Ascending aorta (tissue), 2 donors: Measurements from ENCODE around the gene MBNL2. TPM values are rescaled to one million over a fixed set of nuclear protein-coding genes. Genes with fewer than 3 reads are reported as not detected.

Experiments used
- DNase-seq, 2 donors: peaks; one replicate each; pipeline ENCODE4 v3.0.0-alpha.2; 2019; ENCODE audit warnings: low spot score in 2 of 2
- H3K27ac ChIP-seq, 2 donors: fragments of 200-600 bp; sonication (generic); one replicate each; pipeline ENCODE4 v1.5.1; 2016 to 2017; ENCODE audit warnings: mild to moderate bottlenecking in 1 of 2
- H3K27me3 ChIP-seq: fragments of 200-600 bp; sonication (generic); one replicate; pipeline ENCODE4 v1.5.1; 2017
- H3K36me3 ChIP-seq, 2 donors: fragments of 200-600 bp; sonication (generic); one replicate each; pipeline ENCODE4 v1.5.1; 2016
- H3K4me1 ChIP-seq, 2 donors: fragments of 200-600 bp; sonication (generic); one replicate each; pipeline ENCODE4 v1.5.1; 2016 to 2017; ENCODE audit warnings: mild to moderate bottlenecking in 1 of 2
- H3K4me3 ChIP-seq, 2 donors: fragments of 200-600 bp; sonication (generic); one replicate each; pipeline ENCODE4 v1.5.1; 2016 to 2017; ENCODE audit warnings: mild to moderate bottlenecking in 1 of 2
- H3K9me3 ChIP-seq, 2 donors: fragments of 200-600 bp; sonication (generic); one replicate each; pipeline ENCODE4 v1.5.1; 2016
- CTCF ChIP-seq, 3 experiments: fragments of 200-600 bp in 2 of 3; fragments of 450-650 bp in 1 of 3; sonication (generic) in 2 of 3; IDR thresholded peaks; one replicate each; pipeline ENCODE4 v1.5.1; 2016 to 2019; ENCODE audit warnings: antibody characterized with exemption in 3 of 3, mild to moderate bottlenecking in 1 of 3, moderate library complexity in 1 of 3
- intact Hi-C: fragments of 100-400 bp; cut with DNase I; formaldehyde crosslinking; loops from one replicate; pipeline ENCODE4 v1.15.1; 2023
- total RNA-seq: library from RNA; depleted of rRNA; stranded (reverse); fragments of >200 nt; gene quantifications from one replicate; pipeline ENCODE4 v1.1.0, GENCODE V29; 2016

MBNL2 gene
- total RNA-seq, 1 donor from 2014 or later = 38.7 TPM

DNA sequence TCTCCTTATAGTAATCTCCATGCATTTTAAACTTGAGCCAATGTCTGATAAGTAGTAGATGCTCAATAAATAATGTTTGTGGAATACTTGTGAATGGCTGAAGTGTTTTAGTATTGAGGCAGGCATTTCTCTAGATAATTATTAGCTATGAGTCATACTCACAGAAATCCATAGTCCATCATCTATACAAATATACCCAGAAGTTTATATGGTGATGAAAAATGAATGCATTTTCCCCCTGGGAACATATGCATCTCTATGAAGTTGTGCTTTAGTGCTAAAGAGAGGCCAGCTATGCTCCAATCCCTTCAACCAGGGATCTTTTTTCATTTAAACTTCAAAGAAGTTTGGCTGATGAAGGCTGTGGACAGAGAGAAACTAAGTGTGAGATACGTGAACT lies 17.2 kb downstream of the MBNL2 start:
- H3K9me3 ChIP-seq = no peaks in the 10 kb centered on the region
- H3K36me3 ChIP-seq = no peaks in the 10 kb centered on the region
- TF ChIP-seq CTCF (IDR thresholded peaks at IDR 0.05) = no peak
- H3K27me3 ChIP-seq = no peaks in the 10 kb centered on the region
- H3K27ac ChIP-seq = peak overlapping the region in 1 of 2 donors; percentile 56
- H3K4me1 ChIP-seq = peaks cover under 1 to 61% of the 10 kb centered on the region in 2 donors
- intact Hi-C loops = no loop called here
- H3K4me3 ChIP-seq = no peak overlapping the region
- no peak for DNase-seq

GRCh38 chr13:97239943-97240787 lies 18.0 kb downstream of the MBNL2 start:
- peaks cover 5 to 64% of the 10 kb centered on the region in 2 donors for H3K4me1 ChIP-seq
- TF ChIP-seq CTCF (IDR thresholded peaks at IDR 0.05) = no peak
- no peaks in the 10 kb centered on the region for H3K27me3 ChIP-seq
- peak overlapping the region; percentile 25 to 56 for H3K27ac ChIP-seq
- H3K36me3 ChIP-seq = no peaks in the 10 kb centered on the region
- no peak for DNase-seq
- H3K4me3 ChIP-seq = no peak overlapping the region
- intact Hi-C loops = no loop called here
- H3K9me3 ChIP-seq = no peaks in the 10 kb centered on the region

DNA sequence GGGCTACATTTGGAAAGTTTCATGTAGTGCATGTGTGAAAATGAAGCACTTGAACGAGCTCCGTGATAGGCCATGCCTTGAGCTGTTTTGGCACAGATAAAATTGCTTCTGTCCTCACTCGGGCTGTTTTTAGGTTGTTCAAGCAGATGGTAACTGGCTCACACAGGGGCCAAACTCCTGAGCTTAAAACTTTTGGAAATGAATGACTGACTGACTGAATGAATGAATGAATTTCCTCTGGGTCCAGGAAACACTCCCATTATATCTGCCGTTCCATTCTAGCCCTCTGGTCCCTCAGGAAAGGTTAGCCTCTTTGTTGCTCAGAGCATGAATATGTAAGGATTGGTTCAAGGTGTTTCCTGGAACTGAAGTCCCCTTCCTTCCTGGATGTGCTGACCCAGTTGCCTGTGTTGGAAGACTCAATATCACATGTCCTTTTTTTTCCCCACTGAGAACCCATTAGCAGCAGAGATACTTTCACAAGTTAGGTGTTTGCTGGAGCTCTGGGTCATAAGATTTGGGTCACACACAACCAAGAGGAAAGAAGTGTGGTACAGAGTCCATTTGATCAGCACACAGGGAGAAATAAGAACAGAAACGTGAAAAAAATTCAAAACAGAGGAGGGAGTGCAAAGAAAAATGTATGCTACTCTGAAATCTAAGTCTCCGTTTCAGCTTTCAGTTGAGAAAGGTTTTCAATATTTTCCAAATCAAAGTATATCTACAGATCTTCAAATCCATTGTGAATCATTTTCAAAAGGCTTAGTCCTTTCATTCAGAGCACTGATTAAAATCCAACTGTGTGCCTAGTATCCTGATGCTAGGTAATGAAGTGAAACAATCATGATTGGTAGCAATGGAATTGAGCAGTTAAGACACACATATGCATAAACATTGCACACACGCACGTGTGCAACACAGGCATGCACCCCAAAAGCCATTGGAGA lies 18.9 kb downstream of the MBNL2 start:
- no peak for TF ChIP-seq CTCF (IDR thresholded peaks at IDR 0.05)
- Histone ChIP-seq H3K4me1 (peaks cover 5 to 67% of the 10 kb centered on the region in 2 donors), H3K9me3 (no peaks in the 10 kb centered on the region), H3K36me3 (no peaks in the 10 kb centered on the region), H3K27ac (peak overlapping the region; percentile 56 to 73), H3K4me3 (no peak overlapping the region), H3K27me3 (no peaks in the 10 kb centered on the region)
- DNase-seq = no peak
- intact Hi-C loops = no loop called here

DNA sequence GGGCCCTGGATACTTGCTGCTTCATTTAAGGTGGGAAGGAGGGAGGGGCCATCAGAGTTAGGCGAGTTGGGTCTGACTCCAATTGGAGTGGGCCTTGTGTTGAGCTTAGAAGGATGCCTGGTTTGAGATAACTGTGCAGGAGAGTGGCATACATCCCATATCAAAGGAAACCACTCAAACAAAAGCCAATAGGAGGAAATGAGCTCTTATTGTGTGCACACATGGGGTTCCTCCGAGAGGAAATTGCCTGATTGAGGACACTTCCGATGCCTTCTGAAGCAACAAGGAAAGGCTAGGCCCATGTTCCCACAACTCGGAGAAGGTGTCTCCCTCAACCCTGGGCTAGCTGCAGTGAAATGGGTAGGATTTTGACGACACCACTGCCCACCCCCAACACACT lies 19.6 kb downstream of the MBNL2 start:
- DNase-seq = no peak
- no peak for TF ChIP-seq CTCF (IDR thresholded peaks at IDR 0.05)
- intact Hi-C loops = no loop called here
- peak overlapping the region; percentile 60 to 73 for H3K27ac ChIP-seq
- no peaks in the 10 kb centered on the region for H3K27me3 ChIP-seq
- H3K4me3 ChIP-seq = no peak overlapping the region
- H3K36me3 ChIP-seq = no peaks in the 10 kb centered on the region
- peaks cover 5 to 63% of the 10 kb centered on the region in 2 donors for H3K4me1 ChIP-seq
- H3K9me3 ChIP-seq = no peaks in the 10 kb centered on the region

- Histone ChIP-seq H3K27me3 (no peaks in the 10 kb centered on the region), H3K9me3 (no peaks in the 10 kb centered on the region), H3K27ac (peak overlapping the region; percentile 71 to 73), H3K36me3 (no peaks in the 10 kb centered on the region), H3K4me3 (no peak overlapping the region), H3K4me1 (peaks cover 5 to 55% of the 10 kb centered on the region in 2 donors)
- no peak for TF ChIP-seq CTCF (IDR thresholded peaks at IDR 0.05)
- intact Hi-C loops = no loop called here
- no peak for DNase-seq
Measured at GRCh38 chr13:97242755-97243497, 20.8 kb downstream of the MBNL2 start.
